Germinal center (tissue), 1 donor: ENCODE measurements around the gene ORM1.
"Not testable (repeated sequence)": the region's sequence is repeated elsewhere in the genome, so short reads cannot be mapped to it uniquely, and the experiment has no call there.

Experiments
- DNase-seq: peaks from one replicate; pipeline ENCODE4 v3.0.0; 2012; ENCODE audit warnings: mixed read lengths, low spot score

ORM1 gene

GRCh38 chr9:114308361-114308950 lies 14.4 kb upstream of the ORM1 start:
- DNase-seq: no peak

- no peak for DNase-seq
Measured at GRCh38 chr9:114309096-114309495, 13.8 kb upstream of the ORM1 start.

- no peak for DNase-seq
Measured at GRCh38 chr9:114310471-114311450, 12.1 kb upstream of the ORM1 start.

DNA sequence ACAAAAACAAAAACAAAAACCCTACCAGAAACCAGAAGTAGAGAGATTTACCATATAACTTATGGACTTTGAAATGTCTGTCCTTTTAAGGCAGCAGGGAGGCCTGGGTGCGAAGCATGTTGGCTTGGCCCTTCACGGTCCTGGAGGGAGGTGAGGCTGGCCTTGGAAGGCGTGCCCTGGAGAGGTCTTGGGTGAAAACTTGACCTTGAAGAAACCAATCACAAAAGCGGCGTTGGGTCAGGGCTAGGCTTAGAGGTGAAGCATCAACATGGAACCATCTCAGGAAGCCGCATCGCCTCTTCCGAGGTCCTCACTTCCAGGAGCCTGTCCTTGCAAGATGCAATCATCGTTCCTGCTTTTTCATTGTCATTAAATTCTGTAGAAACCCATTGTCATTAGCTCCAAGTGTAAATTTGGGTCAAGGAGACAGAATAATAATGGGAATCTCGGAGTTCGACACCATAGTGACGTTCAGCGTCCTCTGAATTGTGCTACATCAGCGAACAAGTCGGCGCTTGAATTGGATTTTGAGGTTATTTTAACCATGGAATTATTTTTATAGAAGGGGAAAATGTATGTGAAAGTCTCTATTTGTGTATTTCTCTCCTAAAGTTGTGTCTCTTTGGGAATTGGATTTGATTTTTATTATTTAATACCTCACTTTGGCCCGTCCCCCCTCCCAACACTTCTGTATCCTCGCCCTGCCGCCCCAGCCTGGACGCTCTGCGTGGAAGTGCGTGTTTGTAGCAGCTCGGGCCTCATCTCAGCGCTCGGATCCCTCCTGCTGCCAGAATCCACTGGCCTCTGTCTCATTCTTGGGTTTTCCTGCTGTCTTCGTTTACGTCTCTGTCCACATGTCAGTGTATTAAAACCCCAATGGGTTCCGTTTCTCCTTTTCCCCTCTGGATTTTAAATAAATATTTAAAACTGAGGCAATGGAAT lies 11.1 kb upstream of the ORM1 start:
- DNase-seq: no peak

GRCh38 chr9:114312513-114312875 lies 10.4 kb upstream of the ORM1 start:
- no peak for DNase-seq

DNA sequence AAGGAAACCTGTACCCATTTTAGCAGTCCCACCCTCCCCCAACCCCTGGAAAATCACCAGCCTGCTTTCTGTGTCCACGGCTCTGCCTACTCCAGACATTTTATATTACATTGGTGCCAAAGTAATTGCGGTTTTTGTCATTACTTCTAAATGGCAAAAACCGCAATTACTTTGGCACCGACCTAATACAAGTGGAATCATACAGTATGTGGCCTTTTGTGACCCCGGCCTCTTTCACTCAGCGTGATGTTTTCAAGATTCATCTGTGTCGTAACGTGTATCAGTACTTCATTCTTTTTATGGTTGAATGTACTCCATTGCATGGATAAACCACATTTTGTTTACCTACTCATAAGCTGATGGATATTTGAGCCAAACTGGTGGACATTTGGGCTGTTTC lies 9.7 kb upstream of the ORM1 start:
- DNase-seq: no peak

GRCh38 chr9:114314256-114314867 lies 8.5 kb upstream of the ORM1 start:
- DNase-seq: no peak

DNA sequence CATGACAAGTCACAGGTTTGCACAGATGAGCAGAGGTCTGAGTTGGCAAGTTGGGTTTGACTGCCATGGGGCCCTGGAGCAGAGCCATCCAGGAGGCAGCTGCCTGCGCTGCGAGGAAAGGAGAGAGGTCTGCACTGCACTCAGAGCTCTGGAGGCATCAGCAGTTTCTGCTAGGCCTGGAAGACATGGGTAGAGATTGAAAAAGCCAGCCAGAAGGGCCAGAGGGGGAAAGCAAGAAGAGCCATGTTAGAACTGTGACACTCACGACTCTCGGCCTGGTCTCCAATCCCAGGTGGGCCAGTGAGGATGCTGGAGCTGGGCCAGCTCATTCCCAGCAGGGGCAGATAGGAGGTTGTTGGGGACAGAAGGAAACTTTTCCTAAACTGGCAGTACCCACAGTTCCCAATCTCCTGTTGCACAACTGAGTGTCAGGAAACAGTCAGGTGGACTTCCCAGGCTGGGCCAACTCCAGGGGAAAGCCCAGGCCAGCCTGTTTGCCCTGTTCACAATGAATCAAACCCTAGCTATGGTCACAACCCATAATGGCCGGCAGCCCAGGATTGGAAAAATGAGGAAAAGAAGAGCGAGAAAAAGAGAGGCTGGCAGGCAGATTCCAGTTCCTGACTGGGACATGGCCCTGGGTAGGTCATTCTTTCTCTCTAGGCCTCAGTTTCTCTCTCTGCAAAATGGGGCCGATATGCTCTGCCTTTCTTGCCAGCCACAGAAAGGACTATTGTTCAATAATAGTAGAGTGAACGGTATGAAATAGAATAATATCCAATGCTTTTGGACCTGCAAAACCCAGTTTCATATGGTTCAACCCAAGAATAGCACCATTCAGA lies 7.8 kb upstream of the ORM1 start:
- DNase-seq: no peak

GRCh38 chr9:114315723-114316363 lies 7.1 kb upstream of the ORM1 start:
- no peak for DNase-seq

DNA sequence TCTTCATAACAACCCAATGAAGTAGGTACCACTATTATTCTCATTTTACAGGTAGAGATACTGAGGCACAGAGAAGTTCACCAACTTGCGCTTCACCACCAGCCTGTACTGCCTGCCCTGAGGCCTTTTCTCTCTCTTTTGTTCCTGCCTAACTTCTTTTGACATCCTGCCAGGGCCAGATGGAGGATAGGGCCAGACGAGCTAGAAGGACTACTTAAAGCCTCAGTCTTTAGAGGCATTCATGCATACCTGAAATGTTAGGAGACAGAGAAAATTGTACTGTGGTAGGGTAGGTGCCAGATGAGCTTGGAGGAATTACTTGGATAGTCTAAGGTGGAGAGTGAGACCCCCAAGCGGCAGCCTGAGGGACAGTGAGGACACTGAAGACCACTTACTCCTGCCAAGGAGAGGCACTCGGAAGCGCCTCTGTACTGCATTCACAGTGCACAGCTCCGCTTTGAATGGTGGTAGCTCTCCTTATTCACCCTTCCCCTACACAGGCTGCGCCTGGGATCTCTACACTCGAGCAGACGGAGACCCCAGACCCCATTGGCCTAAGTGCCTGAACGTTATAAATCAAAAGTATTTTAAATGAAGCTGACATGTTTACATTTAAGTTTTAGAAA lies 6.2 kb upstream of the ORM1 start:
- no peak for DNase-seq

DNA sequence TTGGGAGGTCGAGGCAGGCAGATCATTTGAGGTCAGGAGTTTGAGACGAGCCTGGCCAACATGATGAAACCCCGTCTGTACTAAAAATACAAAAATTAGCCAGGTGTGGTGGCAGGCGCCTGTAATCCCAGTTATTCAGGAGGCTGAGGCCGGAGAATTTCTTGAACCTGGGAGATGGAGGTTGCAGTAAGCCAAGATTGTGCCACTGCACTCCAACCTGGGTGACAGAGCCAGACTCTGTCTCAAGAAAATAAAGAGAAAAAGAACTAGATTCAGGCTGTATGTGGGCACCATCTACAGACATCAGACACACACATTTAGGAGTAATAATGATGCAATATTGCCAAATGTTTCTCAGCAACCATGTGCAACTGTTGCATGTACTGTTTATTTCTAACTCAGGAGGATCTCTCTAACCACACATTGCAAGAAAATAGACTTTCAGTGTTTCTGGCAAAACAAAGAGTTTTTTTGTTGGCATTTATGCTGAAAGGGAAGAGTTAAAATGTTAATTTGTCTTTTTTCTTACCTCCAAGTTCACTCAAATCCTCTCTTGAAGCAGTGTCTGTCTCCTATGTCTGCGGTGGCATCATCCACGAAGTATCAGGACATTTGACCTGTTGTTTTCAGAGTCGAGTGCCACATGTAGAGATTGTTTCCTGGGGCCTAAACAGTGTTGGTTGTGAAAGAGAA lies 5.1 kb upstream of the ORM1 start:
- no peak for DNase-seq

DNA sequence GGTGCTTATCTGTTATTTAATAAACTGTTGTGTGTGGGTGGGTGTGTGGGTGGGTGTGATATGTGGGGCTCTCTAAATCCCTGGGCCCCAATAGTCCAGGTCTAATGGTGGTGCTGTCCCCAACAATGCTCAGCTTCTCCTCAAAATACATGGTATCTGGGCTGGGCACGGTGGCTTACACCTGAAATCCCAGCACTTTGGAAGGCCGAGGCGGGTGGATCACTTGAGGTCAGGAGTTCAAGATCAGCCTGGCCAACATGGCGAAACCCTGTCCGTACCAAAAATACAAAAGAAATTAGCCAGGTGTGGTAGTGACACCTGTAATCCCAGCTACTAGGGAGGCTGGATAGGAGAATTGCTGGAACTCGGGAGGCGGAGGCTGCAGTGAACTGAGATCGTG lies 4.5 kb upstream of the ORM1 start:
- no peak for DNase-seq

DNA sequence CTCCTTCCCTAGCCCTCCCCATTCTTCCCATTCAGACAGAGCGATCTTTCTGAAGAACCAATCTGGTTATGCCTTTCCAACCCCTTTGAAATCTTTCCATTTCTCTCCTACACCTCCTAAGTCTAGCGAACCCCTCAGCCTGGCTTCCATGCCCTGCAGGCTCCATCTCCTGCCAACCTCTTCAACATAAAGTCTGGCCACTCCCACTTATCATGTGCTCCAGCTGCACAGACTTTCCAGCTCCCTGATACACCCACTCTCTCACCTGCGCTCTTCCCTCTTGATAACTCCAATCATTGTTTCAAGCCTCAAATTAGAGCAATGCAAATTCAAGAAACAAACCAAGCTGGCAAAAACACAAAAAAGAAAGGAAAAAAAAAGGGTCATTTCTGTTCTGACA lies 3.8 kb upstream of the ORM1 start:
- DNase-seq: no peak

DNA sequence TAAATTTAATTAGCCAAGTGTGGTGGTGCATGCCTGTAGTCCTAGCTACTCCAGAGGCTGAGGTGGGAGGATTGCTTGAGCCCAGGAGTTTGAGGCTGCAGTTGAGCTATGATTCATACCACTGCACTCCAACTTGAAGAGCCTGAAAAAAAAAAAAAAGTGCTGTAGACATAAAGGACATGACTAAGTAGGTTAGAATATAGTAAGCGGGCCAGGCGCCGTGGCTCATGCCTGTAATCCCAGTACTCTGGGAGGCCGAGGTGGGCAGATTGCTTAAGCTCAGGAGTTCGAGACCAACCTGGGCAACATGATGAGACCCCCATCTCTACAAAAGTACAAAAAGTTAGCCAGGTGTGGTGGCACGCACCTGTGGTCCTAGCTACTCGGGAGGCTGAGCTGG lies 2.2 kb upstream of the ORM1 start:
- DNase-seq: not testable (repeated sequence)

- DNase-seq: no peak
Measured at GRCh38 chr9:114321759-114322158, 1.1 kb upstream of the ORM1 start.

DNA sequence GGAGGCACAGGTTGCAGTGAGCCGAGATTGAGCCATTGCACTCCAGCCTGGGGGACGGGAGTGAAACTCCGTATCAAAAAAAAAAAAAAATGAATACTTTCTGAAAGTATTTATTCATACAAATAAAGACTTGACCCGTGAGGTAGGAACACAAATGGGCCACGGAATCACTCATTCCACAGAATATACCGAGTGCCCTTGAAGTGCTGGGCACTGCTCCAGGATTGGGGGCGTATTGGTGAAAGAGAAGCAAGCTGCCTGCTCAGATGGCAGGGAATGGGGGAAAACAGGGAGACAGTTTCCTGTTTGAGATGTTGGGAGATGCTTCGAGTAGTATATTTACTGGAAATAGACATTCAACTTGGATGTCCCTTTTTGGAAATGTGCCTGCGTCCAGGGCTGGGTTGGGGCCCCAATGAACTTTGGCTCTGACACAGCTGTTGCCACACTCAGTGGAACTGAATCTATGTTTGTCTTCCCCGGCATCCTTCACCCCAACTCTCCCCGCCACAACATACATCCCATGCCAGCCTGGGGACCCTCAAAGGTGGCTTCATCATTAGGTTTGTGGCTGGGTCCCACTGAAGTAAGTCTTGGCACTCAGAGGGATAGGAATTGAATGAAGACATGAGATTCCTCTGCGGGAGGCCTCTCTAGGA lies 609 bp upstream of the ORM1 start:
- not testable (repeated sequence) for DNase-seq

GRCh38 chr9:114323849-114324248 lies 951 bp downstream of the ORM1 start:
- DNase-seq: not testable (repeated sequence)

- DNase-seq: no peak
Measured at GRCh38 chr9:114324492-114324891, 1.6 kb downstream of the ORM1 start.

GRCh38 chr9:114324965-114325364 lies 2.1 kb downstream of the ORM1 start:
- DNase-seq: not testable (repeated sequence)
